ENCODE results near the gene LRRC72.

GRCh38 chr7:16571941-16572340, 45.3 kb downstream of the LRRC72 start:
- no peak for TF ChIP-seq CTCF (IDR thresholded peaks at IDR 0.05; ENCODE audit: poor library complexity)
- TF ChIP-seq EZH2phosphoT487 (IDR thresholded peaks at IDR 0.05; ENCODE audit: low read depth, severe bottlenecking, unreplicated experiment) = no peak

All from hepatocyte (in vitro differentiated cells).